Ectodermal cell (in vitro differentiated cells): ENCODE measurements around the gene ELAVL2.

Source experiments
- H3K27ac ChIP-seq: 2 replicates; pipeline ENCODE4 v1.7.0; 2013; ENCODE audit warnings: mild to moderate bottlenecking, low read depth, low read length; ENCODE audit not compliant: insufficient read depth, poor library complexity, severe bottlenecking
- H3K27me3 ChIP-seq: 2 replicates; pipeline ENCODE4 v1.7.0; 2013; ENCODE audit warnings: mild to moderate bottlenecking, low read length; ENCODE audit not compliant: insufficient read depth, control insufficient read depth, poor library complexity, severe bottlenecking
- H3K36me3 ChIP-seq: one replicate; pipeline ENCODE4 v1.7.0; 2013; ENCODE audit warnings: low read length; ENCODE audit not compliant: control insufficient read depth, insufficient read depth
- H3K4me1 ChIP-seq: one replicate; pipeline ENCODE4 v1.7.0; 2013; ENCODE audit warnings: low read length; ENCODE audit not compliant: control insufficient read depth, insufficient read depth
- H3K4me3 ChIP-seq: 2 replicates; pipeline ENCODE4 v1.7.0; 2013; ENCODE audit warnings: low read depth, low read length, control low read depth; ENCODE audit not compliant: insufficient read depth
- H3K9me3 ChIP-seq: 2 replicates; pipeline ENCODE4 v1.7.0; 2013; ENCODE audit warnings: mild to moderate bottlenecking, low read length, moderate library complexity; ENCODE audit not compliant: control insufficient read depth
- WGBS, 2 experiments: methylation state at CpG; one replicate each; pipeline ENCODE4 v1.1.7; 2013; ENCODE audit warnings: missing lambda C conversion rate in 2 of 2; 5-methylcytosine and 5-hydroxymethylcytosine counted together

ELAVL2 gene

DNA sequence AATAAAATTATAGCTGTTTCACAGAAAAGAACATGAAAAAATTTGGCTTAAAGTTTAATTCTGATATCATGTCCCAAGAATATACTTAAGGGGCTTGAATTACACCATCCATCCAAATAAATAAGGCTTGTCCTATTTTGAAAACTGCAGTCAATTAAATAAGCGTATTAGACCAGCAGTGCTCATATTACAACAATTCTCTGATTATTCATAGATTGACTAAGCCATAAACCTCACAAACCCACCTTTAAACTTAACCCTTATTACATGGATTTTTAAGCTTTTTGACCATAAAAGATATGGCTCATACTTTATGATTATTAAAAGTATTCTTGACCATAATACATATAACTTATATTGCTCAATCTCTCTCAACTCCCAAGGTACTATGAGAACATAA lies 127.9 kb downstream of the ELAVL2 start:
- Histone ChIP-seq H3K9me3 (no peaks in the 10 kb centered on the region), H3K4me3 (no peak overlapping the region), H3K27me3 (no peaks in the 10 kb centered on the region), H3K4me1 (no peaks in the 10 kb centered on the region), H3K36me3 (no peaks in the 10 kb centered on the region), H3K27ac (no peak overlapping the region)
- WGBS, 2 experiments: 100% methylated on average over 1 of the region's 1 CpG

DNA sequence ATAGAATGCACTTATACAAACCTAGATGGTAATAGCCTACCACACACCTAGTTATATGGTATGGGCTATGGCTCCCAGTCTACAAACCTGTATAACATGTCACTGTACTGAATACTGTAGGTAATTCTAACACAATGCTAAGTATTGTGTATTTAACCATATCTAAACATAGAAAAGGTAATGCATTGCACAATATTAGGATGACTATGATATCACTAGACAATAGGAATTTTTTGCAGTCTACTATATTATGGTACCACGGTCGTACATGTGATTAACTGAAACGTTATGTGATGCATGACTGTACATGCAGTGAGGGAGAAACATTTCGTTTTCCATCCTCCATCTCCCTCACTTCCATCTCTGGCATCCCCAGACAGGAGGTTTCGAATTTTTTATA lies 130.5 kb downstream of the ELAVL2 start:
- H3K36me3 ChIP-seq: no peaks in the 10 kb centered on the region
- no peaks in the 10 kb centered on the region for H3K4me1 ChIP-seq
- H3K4me3 ChIP-seq: no peak overlapping the region
- 94 to 96% methylated on average over 5 of the region's 5 CpGs for WGBS, 2 experiments
- no peak overlapping the region for H3K27ac ChIP-seq
- no peaks in the 10 kb centered on the region for H3K9me3 ChIP-seq
- no peaks in the 10 kb centered on the region for H3K27me3 ChIP-seq

- no peaks in the 10 kb centered on the region for H3K9me3 ChIP-seq
- no peaks in the 10 kb centered on the region for H3K36me3 ChIP-seq
- no peak overlapping the region for H3K4me3 ChIP-seq
- 94 to 96% methylated on average over 5 of the region's 5 CpGs for WGBS, 2 experiments
- H3K27me3 ChIP-seq: no peaks in the 10 kb centered on the region
- H3K27ac ChIP-seq: no peak overlapping the region
- peaks cover 4% of the 10 kb centered on the region for H3K4me1 ChIP-seq
Measured at GRCh38 chr9:23693374-23693773, 132.7 kb downstream of the ELAVL2 start.

- Histone ChIP-seq H3K27me3 (no peaks in the 10 kb centered on the region), H3K36me3 (no peaks in the 10 kb centered on the region), H3K27ac (no peak overlapping the region), H3K4me1 (peaks cover 29% of the 10 kb centered on the region), H3K9me3 (no peaks in the 10 kb centered on the region), H3K4me3 (no peak overlapping the region)
- WGBS, 2 experiments: no CpG with 5 or more reads among the region's 1 CpG
Measured at GRCh38 chr9:23686896-23687295, 139.1 kb downstream of the ELAVL2 start.

- no peaks in the 10 kb centered on the region for H3K27me3 ChIP-seq
- no peaks in the 10 kb centered on the region for H3K9me3 ChIP-seq
- WGBS, 2 experiments: 59 to 64% methylated on average over 4 of the region's 4 CpGs
- no peak overlapping the region for H3K27ac ChIP-seq
- peaks cover 29% of the 10 kb centered on the region for H3K4me1 ChIP-seq
- no peak overlapping the region for H3K4me3 ChIP-seq
- no peaks in the 10 kb centered on the region for H3K36me3 ChIP-seq
Measured at GRCh38 chr9:23686257-23686656, 139.8 kb downstream of the ELAVL2 start.

- H3K4me3 ChIP-seq: no peak overlapping the region
- H3K27ac ChIP-seq: no peak overlapping the region
- no peaks in the 10 kb centered on the region for H3K27me3 ChIP-seq
- H3K4me1 ChIP-seq: peaks cover 26% of the 10 kb centered on the region
- 63 to 64% methylated on average over 5 to 6 of the region's 7 CpGs for WGBS, 2 experiments
- H3K9me3 ChIP-seq: no peaks in the 10 kb centered on the region
- H3K36me3 ChIP-seq: no peaks in the 10 kb centered on the region
Measured at GRCh38 chr9:23683611-23684061, 142.4 kb downstream of the ELAVL2 start.

GRCh38 chr9:23682891-23683431 lies 143.1 kb downstream of the ELAVL2 start:
- 87 to 88% methylated on average over 3 of the region's 3 CpGs for WGBS, 2 experiments
- peaks cover 26% of the 10 kb centered on the region for H3K4me1 ChIP-seq
- no peaks in the 10 kb centered on the region for H3K36me3 ChIP-seq
- no peak overlapping the region for H3K4me3 ChIP-seq
- no peak overlapping the region for H3K27ac ChIP-seq
- H3K9me3 ChIP-seq: no peaks in the 10 kb centered on the region
- H3K27me3 ChIP-seq: no peaks in the 10 kb centered on the region

GRCh38 chr9:23682352-23682751 lies 143.7 kb downstream of the ELAVL2 start:
- H3K27ac ChIP-seq: no peak overlapping the region
- peaks cover 26% of the 10 kb centered on the region for H3K4me1 ChIP-seq
- no peaks in the 10 kb centered on the region for H3K27me3 ChIP-seq
- H3K36me3 ChIP-seq: no peaks in the 10 kb centered on the region
- no peaks in the 10 kb centered on the region for H3K9me3 ChIP-seq
- no peak overlapping the region for H3K4me3 ChIP-seq
- WGBS, 2 experiments: 92 to 95% methylated on average over 9 of the region's 9 CpGs

- Histone ChIP-seq H3K4me1 (no peaks in the 10 kb centered on the region), H3K9me3 (no peaks in the 10 kb centered on the region), H3K36me3 (peaks cover under 1% of the 10 kb centered on the region), H3K4me3 (no peak overlapping the region), H3K27ac (no peak overlapping the region), H3K27me3 (no peaks in the 10 kb centered on the region)
- WGBS, 2 experiments: 95 to 97% methylated on average over 2 to 3 of the region's 3 CpGs
Measured at GRCh38 chr9:23677446-23677845, 148.6 kb downstream of the ELAVL2 start.

GRCh38 chr9:23674016-23674585 lies 151.9 kb downstream of the ELAVL2 start:
- Histone ChIP-seq H3K4me1 (no peaks in the 10 kb centered on the region), H3K36me3 (peaks cover 5% of the 10 kb centered on the region), H3K4me3 (no peak overlapping the region), H3K27ac (no peak overlapping the region), H3K27me3 (no peaks in the 10 kb centered on the region), H3K9me3 (no peaks in the 10 kb centered on the region)
- WGBS, 2 experiments: 89 to 95% methylated on average over 4 to 5 of the region's 6 CpGs
